Retina (tissue), 1 donor: ENCODE results near the gene DPT.

ENCODE experiments used
- DNase-seq: peaks from one replicate; pipeline ENCODE4 v3.0.0-alpha.2; 2016

DPT gene

GRCh38 chr1:168654198-168654915, 74.6 kb downstream of the DPT start:
- no peak for DNase-seq

GRCh38 chr1:168653567-168653966, 75.4 kb downstream of the DPT start:
- no peak for DNase-seq

DNA sequence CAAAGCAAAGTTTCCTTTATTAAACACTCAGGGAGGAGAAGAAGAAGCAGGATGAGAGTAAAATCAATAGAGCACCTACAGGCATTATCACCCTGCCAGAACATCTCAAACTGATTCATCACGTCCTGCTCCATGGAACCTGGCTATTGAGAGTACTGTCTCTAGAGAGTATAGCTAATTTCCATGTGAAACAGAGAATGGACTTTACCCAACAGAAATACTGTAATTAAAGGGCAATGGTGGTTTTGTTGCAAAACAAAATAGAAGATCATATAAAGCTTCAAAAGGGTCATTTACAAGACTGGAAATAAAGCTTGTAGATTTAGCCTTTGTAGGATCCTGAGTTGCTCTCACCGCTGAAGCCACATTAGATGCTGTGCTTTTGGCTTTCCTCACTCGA, 83.3 kb downstream of the DPT start:
- no peak for DNase-seq
